Right ventricle myocardium inferior (tissue), 1 donor: Measurements from ENCODE around the gene SLC7A9. TPM values are rescaled to one million over a fixed set of nuclear protein-coding genes. Genes with fewer than 3 reads are reported as not detected.
"Not testable (repeated sequence)": the region's sequence is repeated elsewhere in the genome, so short reads cannot be mapped to it uniquely, and the experiment has no call there.

Source experiments
- ATAC-seq: fragments of 200-7000 bp; cut with Tn5 transposase; one replicate; pipeline ENCODE4 v1.9.1; 2020; ENCODE audit warnings: mild to moderate bottlenecking, moderate library complexity
- DNase-seq: peaks from one replicate; pipeline ENCODE4 v3.0.0; 2021; ENCODE audit errors: missing footprints
- intact Hi-C: fragments of 100-400 bp; cut with DNase I; formaldehyde crosslinking; loops from one replicate; pipeline ENCODE4 v1.11.0; 2022
- total RNA-seq: library from RNA; stranded (reverse); fragmentation: NEBNext Ultra II Directional; extraction: Animal tissue kit (Norgen Biotek cat#: 25700); gene quantifications from one replicate; pipeline ENCODE4 v1.2.1, GENCODE V29; 2021
- donor health status: DM: no; HTN: yes; CAD: no; lungs with severe emphysema.

Gene SLC7A9
- total RNA-seq, 1 donor from 2014 or later, result 0.30 TPM

- intact Hi-C loops, result no loop called here
- ATAC-seq (no peak), DNase-seq (no peak)
Observed at GRCh38 chr19:32887572-32888215, 18.1 kb upstream of the SLC7A9 start.

- DNase-seq (no peak), ATAC-seq (no peak)
- intact Hi-C loops, result no loop called here
Observed at GRCh38 chr19:32886241-32886640, 16.7 kb upstream of the SLC7A9 start.

GRCh38 chr19:32885255-32885654 lies 15.7 kb upstream of the SLC7A9 start:
- DNase-seq, intact Hi-C loops, ATAC-seq: not testable (repeated sequence)

GRCh38 chr19:32881766-32882165 lies 12.2 kb upstream of the SLC7A9 start:
- ATAC-seq, result no peak
- no peak for DNase-seq
- intact Hi-C loops, result no loop called here

GRCh38 chr19:32880622-32881021 lies 11.1 kb upstream of the SLC7A9 start:
- intact Hi-C loops, result no loop called here
- DNase-seq, result no peak
- no peak for ATAC-seq

- DNase-seq (no peak), ATAC-seq (no peak)
- intact Hi-C loops, result no loop called here
Observed at GRCh38 chr19:32879741-32880140, 10.2 kb upstream of the SLC7A9 start.

GRCh38 chr19:32878988-32879387 lies 9.4 kb upstream of the SLC7A9 start:
- DNase-seq, result no peak

GRCh38 chr19:32877977-32878745 lies 8.6 kb upstream of the SLC7A9 start:
- ATAC-seq (no peak), DNase-seq (no peak)
- intact Hi-C loops, result no loop called here

More at GRCh38 chr19:32878988-32879387, 9.4 kb upstream of the SLC7A9 start:
- ATAC-seq, result no peak
- intact Hi-C loops, result no loop called here

GRCh38 chr19:32877323-32877912 lies 7.9 kb upstream of the SLC7A9 start:
- intact Hi-C loops, result no loop called here
- no peak for ATAC-seq
- no peak for DNase-seq

GRCh38 chr19:32876919-32877285 lies 7.3 kb upstream of the SLC7A9 start:
- DNase-seq (peak; percentile 7), ATAC-seq (no peak)
- intact Hi-C loops, result no loop called here

- no peak for DNase-seq
- no peak for ATAC-seq
- intact Hi-C loops, result no loop called here
Observed at GRCh38 chr19:32876236-32876918, 6.8 kb upstream of the SLC7A9 start.

GRCh38 chr19:32875428-32875827 lies 5.9 kb upstream of the SLC7A9 start:
- intact Hi-C loops, result no loop called here
- DNase-seq (no peak), ATAC-seq (no peak)

GRCh38 chr19:32874605-32875004 lies 5.0 kb upstream of the SLC7A9 start:
- no peak for DNase-seq
- intact Hi-C loops, result no loop called here
- ATAC-seq, result no peak

- DNase-seq (no peak), ATAC-seq (no peak)
- intact Hi-C loops, result no loop called here
Observed at GRCh38 chr19:32873247-32873959, 3.8 kb upstream of the SLC7A9 start.

- intact Hi-C loops, result no loop called here
- ATAC-seq (no peak), DNase-seq (no peak)
Observed at GRCh38 chr19:32872391-32872790, 2.8 kb upstream of the SLC7A9 start.

GRCh38 chr19:32870981-32871451 lies 1.4 kb upstream of the SLC7A9 start:
- ATAC-seq, result no peak
- intact Hi-C loops, result no loop called here
- DNase-seq, result peak; percentile 31

GRCh38 chr19:32869966-32870573 lies 503 bp upstream of the SLC7A9 start:
- ATAC-seq, result no peak
- DNase-seq, result peak; percentile 61
- intact Hi-C loops, result no loop called here

GRCh38 chr19:32868206-32868950 lies 1.2 kb downstream of the SLC7A9 start:
- DNase-seq, result no peak
- no peak for ATAC-seq
- intact Hi-C loops, result no loop called here
